Choroid plexus epithelial cell (primary cell): ENCODE results near the gene AIFM1.

Source experiments
- DNase-seq: peaks from one replicate; pipeline ENCODE4 v3.0.0-alpha.2; 2010; ENCODE audit warnings: low read depth
- H3K4me3 ChIP-seq: 2 replicates; pipeline ENCODE4 v1.5.1; 2011; ENCODE audit warnings: low read depth, mild to moderate bottlenecking, control low read depth, low read length, moderate library complexity
- TF ChIP-seq, protein P1 (sequence below): conservative IDR thresholded peaks from 2 replicates; pipeline ENCODE4 v1.5.1; 2011; ENCODE audit warnings: low read depth, mild to moderate bottlenecking, control low read depth, inconsistent platforms, low read length, moderate library complexity

AIFM1 gene

GRCh38 chrX:130176942-130177341 lies 11.3 kb upstream of the AIFM1 start:
- H3K4me3 ChIP-seq = no peak overlapping the region
- no peak for DNase-seq
- TF ChIP-seq, protein P1, sequence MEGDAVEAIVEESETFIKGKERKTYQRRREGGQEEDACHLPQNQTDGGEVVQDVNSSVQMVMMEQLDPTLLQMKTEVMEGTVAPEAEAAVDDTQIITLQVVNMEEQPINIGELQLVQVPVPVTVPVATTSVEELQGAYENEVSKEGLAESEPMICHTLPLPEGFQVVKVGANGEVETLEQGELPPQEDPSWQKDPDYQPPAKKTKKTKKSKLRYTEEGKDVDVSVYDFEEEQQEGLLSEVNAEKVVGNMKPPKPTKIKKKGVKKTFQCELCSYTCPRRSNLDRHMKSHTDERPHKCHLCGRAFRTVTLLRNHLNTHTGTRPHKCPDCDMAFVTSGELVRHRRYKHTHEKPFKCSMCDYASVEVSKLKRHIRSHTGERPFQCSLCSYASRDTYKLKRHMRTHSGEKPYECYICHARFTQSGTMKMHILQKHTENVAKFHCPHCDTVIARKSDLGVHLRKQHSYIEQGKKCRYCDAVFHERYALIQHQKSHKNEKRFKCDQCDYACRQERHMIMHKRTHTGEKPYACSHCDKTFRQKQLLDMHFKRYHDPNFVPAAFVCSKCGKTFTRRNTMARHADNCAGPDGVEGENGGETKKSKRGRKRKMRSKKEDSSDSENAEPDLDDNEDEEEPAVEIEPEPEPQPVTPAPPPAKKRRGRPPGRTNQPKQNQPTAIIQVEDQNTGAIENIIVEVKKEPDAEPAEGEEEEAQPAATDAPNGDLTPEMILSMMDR = no peak

GRCh38 chrX:130176354-130176776 lies 10.7 kb upstream of the AIFM1 start:
- TF ChIP-seq, protein P1 = no peak
- DNase-seq = no peak
- H3K4me3 ChIP-seq = no peak overlapping the region

GRCh38 chrX:130174937-130175336 lies 9.3 kb upstream of the AIFM1 start:
- no peak overlapping the region for H3K4me3 ChIP-seq

DNA sequence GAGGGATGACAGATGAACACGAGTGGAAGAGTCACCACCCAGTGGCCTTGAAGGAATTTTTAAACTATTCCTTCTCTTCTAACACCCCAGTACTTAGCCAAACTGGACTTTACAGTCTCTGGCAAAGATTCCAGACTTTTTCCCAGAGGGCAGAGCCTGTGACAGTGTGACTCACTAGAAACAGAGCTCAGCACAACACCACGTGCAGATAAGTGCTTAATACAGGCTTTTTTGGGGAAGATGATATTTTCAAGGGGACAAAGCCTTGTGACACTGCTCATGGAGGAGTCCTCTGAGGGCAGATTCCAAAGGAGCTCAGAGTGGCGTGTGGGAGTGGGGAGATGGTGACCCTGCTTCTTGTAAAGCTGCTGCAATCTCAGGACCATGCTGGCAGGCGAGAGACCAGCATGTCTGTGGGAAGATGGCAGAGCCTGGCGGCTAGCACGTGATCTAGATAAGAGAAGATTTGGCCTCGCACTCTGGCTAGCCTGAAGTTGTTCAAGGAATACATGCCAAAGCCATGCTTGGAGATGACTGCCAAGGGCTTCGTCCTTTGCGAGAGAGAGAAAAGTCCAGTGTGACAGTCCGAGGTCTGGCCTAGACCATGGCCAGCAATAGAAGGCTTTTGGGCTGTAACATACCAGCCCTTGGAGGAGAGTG lies 8.5 kb upstream of the AIFM1 start:
- peak; percentile 55 for DNase-seq
- H3K4me3 ChIP-seq = no peak overlapping the region
- TF ChIP-seq, protein P1 = no peak

More at GRCh38 chrX:130174937-130175336, 9.3 kb upstream of the AIFM1 start:
- TF ChIP-seq, protein P1 = no peak
- no peak for DNase-seq

DNA sequence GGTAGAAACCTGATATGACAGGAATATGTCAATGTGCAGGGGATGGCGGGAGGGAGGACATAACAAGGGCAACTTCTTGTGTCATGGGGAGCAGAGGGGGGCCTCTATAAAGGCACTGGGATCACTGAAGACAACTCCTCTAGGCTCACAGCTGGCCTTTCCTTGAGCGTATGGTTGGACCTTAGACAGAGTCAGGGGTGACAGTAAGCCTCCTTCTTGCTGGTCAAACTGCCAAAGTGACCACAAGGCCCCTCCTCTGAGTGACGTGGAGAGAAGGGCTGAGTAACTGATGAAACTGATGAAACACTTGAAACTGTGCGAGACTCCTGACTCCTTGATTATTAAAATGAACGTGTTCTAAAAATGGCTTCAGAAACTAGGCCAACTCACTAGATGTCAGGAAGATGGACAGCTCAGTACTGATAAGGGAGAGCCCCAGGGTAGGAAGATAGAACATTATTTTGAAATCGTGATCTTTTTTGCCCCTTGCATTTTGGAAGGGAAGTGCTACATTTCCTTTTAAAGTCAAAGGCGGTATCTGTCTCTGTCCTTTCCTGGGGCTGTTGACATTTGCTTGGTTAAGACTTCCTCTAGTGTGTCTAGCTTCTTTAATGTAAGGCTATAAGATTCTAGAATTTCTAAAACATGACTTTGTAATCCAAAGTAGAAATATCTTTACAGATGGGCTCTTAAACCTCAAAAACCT lies 7.7 kb upstream of the AIFM1 start:
- TF ChIP-seq, protein P1 = no peak
- no peak overlapping the region for H3K4me3 ChIP-seq
- peak; percentile 84 for DNase-seq

GRCh38 chrX:130172127-130172845 lies 6.6 kb upstream of the AIFM1 start:
- H3K4me3 ChIP-seq = peak overlapping the region; percentile 57
- DNase-seq = no peak
- TF ChIP-seq, protein P1 = no peak
